K562 (cell line): ENCODE data around the gene HIP1R. TPM values are rescaled to one million over a fixed set of nuclear protein-coding genes. Genes with fewer than 3 reads are reported as not detected.
A peak's percentile ranks its signal among the peaks of the same experiment; 100 is the strongest.

ENCODE experiments used
- ARID1B ChIP-seq: fragments of 450-650 bp; IDR thresholded peaks from 2 replicates; pipeline ENCODE4 v1.6.1; 2016; ENCODE audit warnings: antibody characterized with exemption, mild to moderate bottlenecking, inconsistent platforms
- CBFA2T3 ChIP-seq: fragments of 450-650 bp; IDR thresholded peaks from 2 replicates; pipeline ENCODE4 v1.6.1; 2017
- CBX3 ChIP-seq, 2 experiments: IDR thresholded peaks; 1 replicate in 1 of 2; 2 replicates in 1 of 2; pipeline ENCODE4 v1.6.1; 2012; ENCODE audit warnings: inconsistent platforms in 2 of 2, low read length in 2 of 2, borderline replicate concordance in 1 of 2, control low read depth in 1 of 2
- CHD1 ChIP-seq: fragments of 200-600 bp; sonication (generic); IDR thresholded peaks from one replicate; pipeline ENCODE4 v1.6.1; 2012; ENCODE audit warnings: mild to moderate bottlenecking, moderate library complexity, low read length, inconsistent platforms
- GATAD2A ChIP-seq: fragments of 450-650 bp; IDR thresholded peaks from 2 replicates; pipeline ENCODE4 v1.6.1; 2017
- GTF2E2 ChIP-seq: fragments of 200-800 bp; sonication (Bioruptor generic); IDR thresholded peaks from 2 replicates; pipeline ENCODE4 v1.6.1; 2016; ENCODE audit warnings: missing genetic modification characterization, missing compliant biosample characterization
- HDAC2 ChIP-seq: fragments of 450-650 bp; IDR thresholded peaks from 2 replicates; pipeline ENCODE4 v1.6.1; 2016; ENCODE audit warnings: mild to moderate bottlenecking
- HIVEP1 ChIP-seq: fragments of 250-450 bp; sonication (Bioruptor Pico); IDR thresholded peaks from 2 replicates; pipeline ENCODE4 v1.4.0; 2020; ENCODE audit warnings: mild to moderate bottlenecking
- HMG20A ChIP-seq: fragments of 450-650 bp; formaldehyde crosslinking; conservative IDR thresholded peaks from 2 replicates; pipeline ENCODE4 v1.4.0; 2020; ENCODE audit warnings: mild to moderate bottlenecking, mixed read lengths
- JUN ChIP-seq, 2 experiments: sonication (generic) in 1 of 2; formaldehyde crosslinking in 1 of 2; IDR thresholded peaks; 2 replicates each; pipeline versions ENCODE4 v1.6.1 to v1.8.0; 2012 to 2022; ENCODE audit warnings: borderline replicate concordance in 2 of 2, mild to moderate bottlenecking in 2 of 2, improper control_type of control experiment in 1 of 2, low read depth in 1 of 2, low read length in 1 of 2, missing genetic modification reagents in 1 of 2
- MLX ChIP-seq, 2 experiments: fragments of 450-650 bp in 1 of 2; sonication (generic) in 1 of 2; formaldehyde crosslinking; conservative IDR thresholded peaks; 2 replicates each; pipeline versions ENCODE4 v1.4.0 to v1.8.1; 2020 to 2022; ENCODE audit warnings: mild to moderate bottlenecking in 1 of 2, missing genetic modification reagents in 1 of 2
- PPARD ChIP-seq: fragments of 250-450 bp; sonication (Bioruptor Pico); IDR thresholded peaks from 2 replicates; pipeline ENCODE4 v1.8.0; 2022; ENCODE audit warnings: inconsistent platforms, mild to moderate bottlenecking, moderate library complexity
- RAD21 ChIP-seq, 2 experiments: fragments of 250-450 bp in 1 of 2; fragments of 450-650 bp in 1 of 2; sonication (Bioruptor Pico) in 1 of 2; formaldehyde crosslinking in 1 of 2; IDR thresholded peaks in 1 of 2; conservative IDR thresholded peaks in 1 of 2; 2 replicates each; pipeline versions ENCODE4 v1.4.0 to v1.8.0; 2020 to 2022; ENCODE audit warnings: mild to moderate bottlenecking in 2 of 2, moderate library complexity in 1 of 2
- SIN3A ChIP-seq, 2 experiments: fragments of 150-350 bp in 1 of 2; IDR thresholded peaks; 2 replicates each; pipeline ENCODE4 v1.6.1; 2011 to 2016; ENCODE audit warnings: borderline replicate concordance in 2 of 2, low read depth in 2 of 2, low read length in 2 of 2, mild to moderate bottlenecking in 2 of 2, moderate library complexity in 2 of 2; ENCODE audit not compliant: control insufficient read depth in 1 of 2
- TAF1 ChIP-seq: IDR thresholded peaks from 2 replicates; pipeline ENCODE4 v1.6.1; 2011; ENCODE audit warnings: mild to moderate bottlenecking, low read length, moderate library complexity; ENCODE audit not compliant: insufficient read depth, control insufficient read depth, severe bottlenecking; ENCODE audit errors: extremely low read depth
- TEAD4 ChIP-seq, 2 experiments: sonication (generic) in 1 of 2; formaldehyde crosslinking in 1 of 2; IDR thresholded peaks; 2 replicates each; pipeline versions ENCODE4 v1.6.1 to v1.8.0; 2012 to 2022; ENCODE audit warnings: borderline replicate concordance in 1 of 2, inconsistent platforms in 1 of 2, low read length in 1 of 2, mild to moderate bottlenecking in 1 of 2, missing genetic modification reagents in 1 of 2
- ZBTB7A ChIP-seq: IDR thresholded peaks from 2 replicates; pipeline ENCODE4 v1.6.1; 2011; ENCODE audit warnings: low read depth, mild to moderate bottlenecking, low read length, moderate library complexity, borderline replicate concordance; ENCODE audit not compliant: control insufficient read depth
- ZNF830 ChIP-seq: fragments of 250-450 bp; sonication (Bioruptor Pico); IDR thresholded peaks from 2 replicates; pipeline ENCODE4 v1.5.0; 2021; ENCODE audit warnings: mild to moderate bottlenecking
- polyA plus RNA-seq, 8 experiments: library from polyadenylated mRNA; depleted of rRNA in 4 of 8; stranded (reverse) in 5 of 8; unstranded in 3 of 8; fragments of >200 nt; fragmentation: Nextera tagmentation in 2 of 8; fragmentation: Illumina TruSeq in 1 of 8; extraction: Ambion mirVana in 2 of 8; extraction: Trizol in 1 of 8; gene quantifications; 2 replicates each; pipeline versions ENCODE4 v1.2.1 to v1.2.3, GENCODE V29; 2011 to 2014; ENCODE audit warnings: inconsistent platforms in 1 of 8, missing spikeins in 1 of 8
- total RNA-seq, 7 experiments: library from RNA; depleted of rRNA in 6 of 7; stranded (reverse); fragments of >200 nt in 6 of 7; fragmentation: Illumina TruSeq in 2 of 7; extraction: Trizol in 2 of 7; gene quantifications; 2 replicates each; pipeline versions ENCODE4 v1.2.1 to v1.2.3, GENCODE V29; 2011 to 2021; ENCODE audit warnings: low replicate concordance in 1 of 7
- TF ChIP-seq, protein P1 (sequence below), 3 experiments: IDR thresholded peaks in 2 of 3; conservative IDR thresholded peaks in 1 of 3; 2 replicates each; pipeline ENCODE4 v1.5.1; 2011 to 2012; ENCODE audit warnings: low read length in 3 of 3, mild to moderate bottlenecking in 3 of 3, control low read depth in 2 of 3, improper control_type of control experiment in 1 of 3, inconsistent platforms in 1 of 3, low read depth in 1 of 3, mixed read lengths in 1 of 3, moderate library complexity in 1 of 3; ENCODE audit not compliant: insufficient read depth in 2 of 3
- TF ChIP-seq, protein P2 (sequence below), 2 experiments: fragments of 250-450 bp in 1 of 2; fragments of 450-650 bp in 1 of 2; sonication (Bioruptor Pico) in 1 of 2; IDR thresholded peaks; 2 replicates each; pipeline versions ENCODE4 v1.6.1 to v1.8.0; 2016 to 2021; ENCODE audit warnings: mild to moderate bottlenecking in 2 of 2, moderate library complexity in 2 of 2, missing compliant biosample characterization in 1 of 2, missing genetic modification characterization in 1 of 2

HIP1R gene
- total and polyA plus RNA-seq, 9 of the 15 experiments (the other 6 are each of a cell fraction or from before 2014, with no cell fraction given): 0.15 to 31.0 (median 14.2) TPM

DNA sequence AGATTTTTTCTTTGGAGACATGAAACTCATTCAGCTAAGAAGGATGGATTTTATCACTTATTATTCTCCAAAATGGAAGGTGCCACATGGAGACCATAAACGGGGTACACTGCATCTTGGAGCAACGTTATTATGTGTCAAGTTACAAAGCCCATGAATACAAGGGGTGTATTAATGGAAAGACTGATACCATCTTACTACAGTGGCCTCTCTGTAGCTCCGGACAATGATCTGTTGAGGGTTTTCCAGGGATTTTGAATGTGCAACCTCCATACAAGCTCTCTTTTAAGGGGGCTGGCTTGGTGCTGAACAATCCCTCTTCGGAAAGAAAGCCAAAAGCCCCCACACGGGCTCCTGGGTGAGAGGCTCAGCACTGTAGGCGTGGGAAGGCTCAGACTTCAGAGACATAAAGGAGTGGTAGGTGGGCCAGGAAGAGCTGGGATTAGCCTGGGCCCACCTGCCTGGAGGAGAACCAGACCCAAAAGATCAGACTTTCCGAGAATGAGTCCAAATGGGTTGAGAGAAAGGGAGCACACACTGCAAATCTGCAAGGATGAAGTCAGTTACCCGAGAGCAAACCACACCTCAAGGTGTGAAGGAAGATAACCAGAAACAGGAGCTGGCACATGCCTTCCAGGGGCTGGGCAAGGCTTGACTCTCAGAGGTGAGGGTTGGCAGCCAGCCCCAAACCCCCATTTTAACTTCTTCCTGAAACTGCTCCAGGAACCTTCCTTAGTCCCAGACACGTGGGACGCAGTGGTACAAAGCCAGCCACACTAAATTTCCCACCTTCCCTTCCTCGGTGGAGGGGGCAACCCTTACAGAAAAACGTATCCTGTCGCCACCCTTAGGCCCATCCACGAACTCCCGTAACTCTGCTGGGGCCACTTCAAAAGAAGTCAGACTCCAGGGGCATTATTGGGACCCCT is 59.2 kb downstream of the HIP1R start (continued):
- TF ChIP-seq RAD21 (CRISPR knock-in tag; conservative IDR thresholded peaks at IDR 0.05 in 1 of 2, IDR thresholded peaks at IDR 0.05 in 1 of 2) (peak in 1 of 2 experiments; percentile 48; a peak in 3 of 4 replicates), ARID1B (peak; percentile 82), TEAD4 (IDR thresholded peaks at IDR 0.05; ENCODE audit: low read length) (peak; percentile 75), TEAD4 (CRISPR knock-in tag; IDR thresholded peaks at IDR 0.05; ENCODE audit: borderline replicate concordance) (no peak), HIVEP1 (no peak), CHD1 (peak; percentile 27), CBFA2T3 (peak; percentile 75), PPARD (no peak), GTF2E2 (tag) (no peak), HDAC2 (peak; percentile 12; the same call in 1 of the 2 replicates), GATAD2A (peak; percentile 47; the same call in 1 of the 2 replicates), ZNF830 (no peak), TAF1 (peak; percentile 32), ZBTB7A (peak; percentile 47; the same call in 1 of the 2 replicates), CBX3 (IDR thresholded peaks at IDR 0.05; ENCODE audit: borderline replicate concordance in 1 of 2, low read length in 2 of 2) (0 out of 3 replicates have a peak, but pooled peaks of 1 of the 2 experiments have one; percentile 36), MLX (CRISPR knock-in tag; conservative IDR thresholded peaks at IDR 0.05) (0 out of 4 replicates have a peak, but pooled peaks of 1 of the 2 experiments have one; percentile 44), HMG20A (CRISPR knock-in tag) (no peak), JUN (IDR thresholded peaks at IDR 0.05; ENCODE audit: borderline replicate concordance, low read depth, low read length) (no peak), JUN (CRISPR knock-in tag; IDR thresholded peaks at IDR 0.05; ENCODE audit: borderline replicate concordance) (0 out of 2 replicates have a peak, but pooled peaks have one; percentile 30), SIN3A (IDR thresholded peaks at IDR 0.05; ENCODE audit: borderline replicate concordance in 2 of 2, control insufficient read depth in 1 of 2, low read depth in 2 of 2, low read length in 2 of 2) (0 out of 4 replicates have a peak, but pooled peaks have one; percentile 13 to 15)
- TF ChIP-seq, protein P1, sequence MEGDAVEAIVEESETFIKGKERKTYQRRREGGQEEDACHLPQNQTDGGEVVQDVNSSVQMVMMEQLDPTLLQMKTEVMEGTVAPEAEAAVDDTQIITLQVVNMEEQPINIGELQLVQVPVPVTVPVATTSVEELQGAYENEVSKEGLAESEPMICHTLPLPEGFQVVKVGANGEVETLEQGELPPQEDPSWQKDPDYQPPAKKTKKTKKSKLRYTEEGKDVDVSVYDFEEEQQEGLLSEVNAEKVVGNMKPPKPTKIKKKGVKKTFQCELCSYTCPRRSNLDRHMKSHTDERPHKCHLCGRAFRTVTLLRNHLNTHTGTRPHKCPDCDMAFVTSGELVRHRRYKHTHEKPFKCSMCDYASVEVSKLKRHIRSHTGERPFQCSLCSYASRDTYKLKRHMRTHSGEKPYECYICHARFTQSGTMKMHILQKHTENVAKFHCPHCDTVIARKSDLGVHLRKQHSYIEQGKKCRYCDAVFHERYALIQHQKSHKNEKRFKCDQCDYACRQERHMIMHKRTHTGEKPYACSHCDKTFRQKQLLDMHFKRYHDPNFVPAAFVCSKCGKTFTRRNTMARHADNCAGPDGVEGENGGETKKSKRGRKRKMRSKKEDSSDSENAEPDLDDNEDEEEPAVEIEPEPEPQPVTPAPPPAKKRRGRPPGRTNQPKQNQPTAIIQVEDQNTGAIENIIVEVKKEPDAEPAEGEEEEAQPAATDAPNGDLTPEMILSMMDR (IDR thresholded peaks at IDR 0.05 in 2 of 3, conservative IDR thresholded peaks at IDR 0.05 in 1 of 3; ENCODE audit: insufficient read depth in 2 of 3, low read depth in 1 of 3, low read length in 3 of 3): peak in 2 of 3 experiments; percentile 26 to 38; a peak in 1 of 6 replicates
- TF ChIP-seq, protein P2, sequence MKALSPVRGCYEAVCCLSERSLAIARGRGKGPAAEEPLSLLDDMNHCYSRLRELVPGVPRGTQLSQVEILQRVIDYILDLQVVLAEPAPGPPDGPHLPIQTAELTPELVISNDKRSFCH (CRISPR knock-in tag; IDR thresholded peaks at IDR 0.05): no peak
- TF ChIP-seq, protein P2 (tag; IDR thresholded peaks at IDR 0.05): peak; percentile 33; the same call in 1 of the 2 replicates
